Brain pericyte (primary cell): Measurements from ENCODE around the gene RTRAF.

Source experiments
- DNase-seq: peaks from one replicate; pipeline ENCODE4 v3.0.0-alpha.2; 2012; ENCODE audit warnings: low read depth, low spot score

The RTRAF gene

DNA sequence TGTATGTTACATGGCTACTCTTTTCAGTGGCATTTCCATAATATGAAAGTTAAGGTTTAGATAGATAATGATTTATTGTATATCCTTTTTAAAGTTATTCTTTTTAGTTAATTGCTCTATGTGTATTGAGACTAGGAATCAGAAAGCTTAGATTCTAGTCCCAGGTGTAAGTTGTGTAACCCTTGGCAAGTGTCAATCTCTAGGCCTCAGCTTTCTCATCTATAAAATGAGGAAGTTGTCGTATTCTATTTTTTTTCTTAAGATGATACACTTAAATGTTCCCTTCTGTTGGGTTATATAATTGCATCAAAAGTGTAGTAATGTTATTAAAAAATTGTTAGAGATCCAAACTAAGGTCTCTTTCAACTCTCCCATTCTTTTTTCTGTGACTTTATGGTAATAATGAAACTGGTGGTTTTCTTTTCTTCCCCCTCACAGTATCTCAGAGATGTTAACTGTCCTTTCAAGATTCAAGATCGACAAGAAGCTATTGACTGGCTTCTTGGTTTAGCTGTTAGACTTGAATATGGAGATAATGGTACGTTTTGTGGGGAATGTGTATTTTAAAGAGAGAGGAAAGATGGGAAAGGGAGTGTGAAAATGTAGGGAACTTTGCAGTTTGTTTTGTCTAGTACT is 4.1 kb downstream of the RTRAF start:
- no peak for DNase-seq

DNA sequence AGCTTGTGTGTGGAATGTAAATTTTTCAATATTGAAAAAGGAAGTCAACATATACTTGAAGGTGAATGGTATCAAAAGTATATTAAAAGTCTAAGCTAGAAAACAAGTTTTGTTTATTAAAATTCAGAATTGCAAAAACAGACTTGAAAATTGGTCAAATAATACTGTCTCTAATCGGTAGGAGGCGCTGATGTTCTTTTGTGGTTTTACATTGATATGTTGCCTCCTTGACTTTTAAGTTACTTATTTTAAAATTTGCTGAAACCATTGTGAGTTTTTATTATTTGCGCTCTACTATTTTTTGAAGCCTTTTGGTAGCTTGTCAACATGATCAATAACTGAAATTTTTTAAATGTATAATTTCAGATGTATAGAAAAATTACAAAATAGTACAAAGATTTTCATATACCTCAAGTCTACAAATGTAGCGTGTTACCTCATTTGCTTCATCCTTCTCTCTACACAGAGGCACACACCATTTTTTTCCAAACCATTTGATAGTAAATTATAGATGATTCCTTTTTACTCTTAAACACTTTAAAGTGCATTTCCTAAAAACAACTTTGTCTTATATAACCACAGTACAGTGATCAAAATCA is 6.9 kb downstream of the RTRAF start:
- DNase-seq: no peak

DNA sequence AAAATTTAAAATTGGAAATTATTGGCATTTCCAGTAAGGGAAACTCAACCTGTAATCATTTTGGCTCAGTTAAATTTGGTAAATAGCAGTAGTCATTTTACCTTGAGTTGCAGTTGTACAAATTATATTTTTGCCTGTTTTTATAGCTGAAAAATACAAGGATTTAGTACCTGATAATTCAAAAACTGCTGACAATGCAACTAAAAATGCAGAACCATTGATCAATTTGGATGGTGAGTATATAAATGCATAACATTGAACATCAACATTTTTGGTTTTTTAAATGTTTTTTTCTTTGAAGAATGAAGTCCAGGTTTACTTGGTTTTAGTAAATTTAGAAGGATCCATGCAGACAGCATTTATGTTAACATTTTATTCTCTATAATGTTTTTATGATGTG is 9.0 kb downstream of the RTRAF start:
- no peak for DNase-seq

DNA sequence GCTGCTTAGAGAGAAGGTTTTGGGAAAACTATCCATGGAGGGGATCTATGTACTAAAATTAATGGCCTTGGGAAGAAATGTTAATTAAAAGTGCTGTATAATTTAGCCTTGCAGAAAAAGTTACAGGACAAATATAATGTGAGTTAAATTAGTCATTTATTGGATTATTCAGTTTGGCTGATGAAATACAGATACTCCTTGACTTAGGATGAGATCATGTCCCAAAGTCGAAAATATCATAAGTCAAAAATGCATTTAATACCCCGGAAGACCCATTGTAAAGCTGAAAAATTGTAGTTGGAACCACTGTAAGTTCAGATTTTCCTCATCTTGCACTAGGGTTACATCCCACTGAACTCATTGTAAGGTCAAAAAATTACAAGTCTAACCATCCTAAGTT is 9.7 kb downstream of the RTRAF start:
- DNase-seq: no peak

DNA sequence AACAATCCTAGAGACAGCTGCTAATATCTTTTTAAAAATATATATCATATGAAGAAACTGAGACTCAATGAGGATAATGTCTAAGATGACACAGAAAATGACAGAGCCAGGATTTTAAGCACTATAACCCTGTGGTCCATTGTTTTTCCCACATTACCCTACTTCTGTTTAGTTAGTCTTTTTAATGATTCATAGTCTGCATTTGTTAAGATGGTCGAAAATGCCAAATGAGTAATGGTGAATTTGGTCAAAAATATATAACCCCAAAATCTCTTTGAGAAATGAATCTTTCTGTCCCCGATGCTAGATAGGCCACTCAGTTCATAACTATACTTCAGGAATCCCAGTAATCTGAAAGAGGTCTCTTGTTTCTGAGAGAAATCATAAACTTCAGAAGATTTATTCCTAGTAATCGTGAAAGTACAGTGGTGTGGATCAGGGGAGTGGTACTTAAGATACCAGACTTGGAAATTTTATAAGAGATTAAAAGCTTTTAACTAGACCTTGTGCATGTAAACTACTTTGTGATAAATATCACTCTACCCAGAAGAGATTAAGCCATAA is 10.8 kb downstream of the RTRAF start:
- no peak for DNase-seq

DNA sequence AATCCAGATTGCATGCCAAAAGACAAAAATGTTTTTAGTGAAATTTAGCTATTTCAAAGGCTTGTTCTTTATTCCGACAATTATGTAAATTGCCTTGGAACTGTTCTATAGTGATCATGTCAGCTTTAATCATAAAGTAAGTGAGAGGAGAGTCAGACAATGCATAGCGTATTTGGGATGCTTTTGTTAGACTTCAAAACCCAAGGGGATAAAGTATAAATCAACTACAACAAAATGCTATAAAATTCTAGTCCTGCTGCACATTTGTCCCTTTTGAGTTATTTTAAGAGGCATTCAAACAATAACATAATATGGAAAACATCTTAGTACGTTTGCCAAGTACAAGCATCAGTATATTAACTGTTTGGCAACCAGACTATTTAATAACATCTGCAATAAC is 11.3 kb downstream of the RTRAF start:
- DNase-seq: no peak

DNA sequence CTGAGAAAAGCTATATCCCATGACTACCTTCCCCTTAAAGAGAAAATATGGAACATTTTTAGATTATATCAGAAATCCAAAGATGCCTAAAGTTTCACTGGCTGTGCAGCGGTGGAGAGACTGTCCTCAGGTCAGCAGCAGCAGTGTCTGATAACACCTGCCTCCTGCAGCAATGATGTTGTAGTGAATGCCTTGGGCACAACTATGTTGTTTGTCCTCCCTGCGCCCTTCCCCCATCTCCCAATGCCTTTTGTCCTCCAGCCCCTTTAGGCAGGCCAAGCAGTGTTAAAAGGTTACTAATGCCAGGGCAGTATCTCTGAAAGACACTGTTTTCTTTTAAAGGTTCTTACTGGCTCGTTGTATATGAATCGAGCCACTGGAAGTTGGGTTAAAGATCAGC is 13.2 kb downstream of the RTRAF start:
- no peak for DNase-seq

DNA sequence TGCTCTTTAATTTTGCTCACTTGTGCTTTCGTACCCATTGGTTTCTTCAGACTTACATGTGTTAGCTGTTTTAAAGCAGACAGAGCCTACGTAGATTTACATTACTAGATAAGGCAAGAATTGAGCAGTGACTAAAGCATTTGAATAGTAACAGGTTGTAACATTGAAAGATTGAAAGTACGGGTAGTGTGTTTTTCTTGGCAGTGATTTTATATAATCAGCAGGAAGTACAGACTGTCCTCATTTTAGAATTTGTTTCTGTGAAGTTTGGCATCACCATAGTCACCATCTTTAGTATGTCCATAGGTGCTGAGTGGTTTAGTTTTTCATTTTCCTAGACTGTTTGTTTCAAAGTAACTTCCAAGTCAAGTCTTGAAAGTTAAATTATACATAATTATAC is 14.0 kb downstream of the RTRAF start:
- DNase-seq: no peak

DNA sequence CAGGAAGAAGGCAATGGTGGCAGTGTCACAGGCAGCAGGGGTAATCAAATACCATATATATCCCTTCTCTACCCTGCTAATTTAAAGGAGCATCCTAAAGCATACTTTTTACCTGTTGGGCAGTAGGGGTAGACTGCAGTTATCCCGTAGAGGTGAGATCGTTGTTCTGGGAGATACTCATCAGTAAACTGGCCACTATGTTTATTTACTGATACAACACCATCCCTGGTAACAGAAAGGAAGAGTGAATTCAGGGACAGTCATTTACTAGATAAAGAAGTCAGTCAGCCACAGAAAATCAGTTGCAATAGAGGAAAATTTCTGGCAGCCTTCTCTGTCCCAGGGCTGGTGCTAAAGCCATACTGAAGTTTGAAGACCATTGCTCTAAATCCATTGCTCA is 16.3 kb downstream of the RTRAF start:
- no peak for DNase-seq

DNA sequence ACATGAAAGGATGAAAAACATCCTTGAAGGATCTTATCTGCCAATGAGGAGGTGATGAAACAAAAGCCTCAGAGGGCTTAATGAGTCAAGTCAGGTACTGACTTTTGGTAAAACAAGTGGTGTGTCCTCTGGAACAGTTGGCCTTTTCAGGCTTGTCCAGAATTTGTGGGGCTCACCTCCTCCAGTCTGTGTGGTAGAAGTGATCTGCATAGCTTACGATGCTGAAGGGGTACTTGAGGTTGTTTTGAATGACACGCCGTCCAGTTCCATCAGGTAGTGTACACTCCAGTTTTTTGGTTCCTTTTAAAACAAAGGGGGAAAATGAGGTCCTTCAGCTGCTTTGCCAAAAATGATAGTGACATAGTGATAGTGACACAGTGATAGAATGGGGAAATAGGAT is 17.0 kb downstream of the RTRAF start:
- DNase-seq: no peak

DNA sequence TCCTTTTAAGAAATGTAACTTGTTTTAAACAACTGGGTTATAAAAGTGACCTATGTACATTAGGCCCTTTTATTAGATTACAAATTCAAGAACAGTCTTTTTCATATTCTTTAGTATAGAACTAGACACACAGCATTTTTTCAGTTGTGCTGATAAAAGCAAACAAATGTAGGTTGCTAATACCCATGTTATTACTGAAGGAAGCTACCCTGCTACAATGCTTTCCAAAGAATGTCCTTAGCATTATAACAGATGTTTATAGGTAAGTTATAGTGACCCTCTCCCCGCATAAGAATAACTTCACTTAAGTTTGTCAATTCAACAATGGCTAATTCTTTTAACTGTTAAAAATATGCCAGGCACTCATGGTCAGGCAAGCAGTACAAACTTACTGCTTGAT is 17.9 kb downstream of the RTRAF start:
- no peak for DNase-seq

DNA sequence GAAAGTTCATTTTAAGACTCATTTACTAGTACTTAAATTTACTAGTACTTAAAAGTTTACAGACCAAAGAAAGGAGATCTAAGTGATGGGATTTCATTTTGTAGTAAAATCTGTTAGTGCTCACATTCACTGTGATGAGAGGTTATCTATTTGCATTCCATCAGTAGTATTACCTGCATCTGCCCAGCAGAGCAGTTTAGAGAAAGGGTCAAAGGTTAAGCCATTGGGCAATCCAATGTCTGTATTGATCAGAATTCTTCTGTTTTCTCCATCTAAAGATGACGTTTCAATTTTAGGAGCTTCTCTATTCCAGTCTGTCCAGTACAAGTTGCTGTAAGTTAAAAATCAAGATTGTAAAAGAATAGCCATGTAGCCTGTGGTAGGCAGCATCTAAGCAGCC is 18.3 kb downstream of the RTRAF start:
- DNase-seq: no peak

DNA sequence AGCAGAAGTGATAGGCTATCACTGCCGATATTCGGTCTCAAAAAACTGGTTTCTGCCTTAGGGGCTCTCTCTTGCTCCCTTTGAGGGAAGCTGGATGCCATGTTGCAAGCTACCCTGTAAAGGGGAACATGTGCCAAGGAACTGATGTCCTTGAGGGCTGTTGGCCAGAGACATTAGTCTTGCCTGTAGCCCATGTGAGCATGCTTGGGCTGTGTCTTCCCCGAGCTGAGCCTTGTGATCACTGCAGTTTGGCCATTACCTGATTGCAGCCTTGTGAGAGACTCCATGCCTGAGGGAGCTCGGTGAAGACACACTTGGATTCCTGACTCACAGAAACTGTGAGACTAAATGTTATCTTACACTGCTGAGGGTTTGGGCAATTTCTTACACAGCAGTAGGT is 18.8 kb downstream of the RTRAF start:
- no peak for DNase-seq

DNA sequence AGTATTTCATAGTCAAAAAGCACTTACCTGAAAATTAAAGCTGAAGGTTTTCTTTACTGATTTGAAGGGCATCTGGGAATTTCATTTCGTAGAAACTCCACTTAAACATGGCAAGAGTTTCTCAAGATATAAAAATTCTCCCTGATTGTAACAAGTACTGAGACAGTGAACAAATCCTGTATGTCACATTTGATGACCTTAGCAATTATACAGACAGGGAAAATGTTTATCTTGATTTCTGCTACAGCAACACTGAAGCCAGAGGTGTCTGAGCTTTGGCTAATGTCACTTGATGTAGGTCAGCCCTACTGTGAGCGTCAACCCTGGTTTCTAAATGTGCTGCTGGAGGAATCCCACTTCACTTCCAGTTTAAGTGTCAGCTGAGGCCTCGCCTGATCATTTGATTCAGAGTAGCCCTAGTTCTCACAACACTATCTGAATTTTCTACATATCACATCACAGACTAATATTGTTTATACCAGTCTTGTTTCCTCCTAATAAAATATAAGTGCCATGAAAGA is 20.9 kb downstream of the RTRAF start:
- DNase-seq: no peak

DNA sequence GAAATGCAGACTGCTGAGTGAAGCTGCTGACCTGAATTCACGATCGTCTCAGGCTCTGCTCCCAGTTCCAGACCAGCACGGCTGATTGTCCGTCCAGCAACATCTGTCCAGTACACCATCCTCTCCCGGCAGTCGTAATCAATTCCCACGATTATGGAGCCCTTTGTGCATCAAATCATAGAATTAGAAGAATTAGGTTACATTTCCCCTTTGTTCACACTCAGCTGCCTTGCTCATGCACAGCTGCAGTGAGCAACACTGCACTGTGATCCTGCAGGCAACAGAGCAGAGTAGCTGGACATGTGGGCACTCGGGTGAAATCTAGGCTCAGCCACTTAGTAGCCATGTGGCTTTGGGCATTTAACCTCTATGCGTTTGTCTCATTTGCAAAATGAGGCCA is 22.2 kb downstream of the RTRAF start:
- no peak for DNase-seq

DNA sequence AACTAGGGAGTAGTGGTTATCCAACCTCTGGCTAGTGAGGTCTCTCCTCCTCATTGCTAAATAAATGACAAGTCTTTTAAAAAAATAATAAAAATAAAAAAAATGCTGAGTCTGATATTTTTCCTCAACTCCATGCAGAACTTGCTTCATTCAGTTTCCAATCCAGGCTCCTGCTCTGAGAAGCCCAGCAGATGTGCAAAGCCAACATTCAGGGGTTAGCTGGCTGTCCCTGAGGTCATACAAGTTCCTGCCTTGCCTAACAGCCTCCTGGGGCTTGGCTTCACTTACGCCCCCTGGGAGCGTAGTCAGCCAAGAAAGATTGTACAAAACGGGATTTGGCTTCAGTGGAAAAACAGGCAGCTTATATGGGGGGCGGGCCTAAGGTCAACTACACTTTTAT is 23.3 kb downstream of the RTRAF start:
- peak; percentile 84 for DNase-seq

DNA sequence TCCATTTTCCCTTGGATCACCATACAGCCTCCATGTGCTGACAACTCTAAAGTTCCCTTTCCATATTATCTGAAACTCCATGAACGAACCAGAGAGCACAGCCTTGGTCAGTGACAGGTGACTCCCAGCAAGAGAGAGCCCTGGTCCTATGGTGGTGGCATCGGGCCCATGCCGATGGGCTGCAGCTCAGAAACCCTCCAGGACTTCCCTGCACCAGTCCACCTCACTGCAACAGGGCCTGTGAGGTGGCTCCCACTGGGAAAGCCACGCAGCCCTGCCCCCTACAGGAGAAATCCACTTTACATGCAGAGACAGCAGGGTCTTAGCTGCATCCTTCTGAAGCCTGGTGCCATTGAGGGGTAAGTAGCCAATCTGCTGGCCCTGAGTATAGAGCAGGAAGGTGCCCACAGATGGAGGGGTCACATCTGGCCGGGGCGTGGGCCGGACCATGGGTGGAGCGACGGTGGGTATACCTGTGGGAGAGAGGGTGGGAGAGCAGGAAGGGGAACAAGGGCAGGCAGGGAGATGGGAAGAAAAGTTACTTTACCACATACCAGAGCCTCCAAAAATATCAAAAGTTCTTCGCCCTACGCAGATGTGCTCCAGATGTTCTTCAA is 24.7 kb downstream of the RTRAF start:
- DNase-seq: no peak

DNA sequence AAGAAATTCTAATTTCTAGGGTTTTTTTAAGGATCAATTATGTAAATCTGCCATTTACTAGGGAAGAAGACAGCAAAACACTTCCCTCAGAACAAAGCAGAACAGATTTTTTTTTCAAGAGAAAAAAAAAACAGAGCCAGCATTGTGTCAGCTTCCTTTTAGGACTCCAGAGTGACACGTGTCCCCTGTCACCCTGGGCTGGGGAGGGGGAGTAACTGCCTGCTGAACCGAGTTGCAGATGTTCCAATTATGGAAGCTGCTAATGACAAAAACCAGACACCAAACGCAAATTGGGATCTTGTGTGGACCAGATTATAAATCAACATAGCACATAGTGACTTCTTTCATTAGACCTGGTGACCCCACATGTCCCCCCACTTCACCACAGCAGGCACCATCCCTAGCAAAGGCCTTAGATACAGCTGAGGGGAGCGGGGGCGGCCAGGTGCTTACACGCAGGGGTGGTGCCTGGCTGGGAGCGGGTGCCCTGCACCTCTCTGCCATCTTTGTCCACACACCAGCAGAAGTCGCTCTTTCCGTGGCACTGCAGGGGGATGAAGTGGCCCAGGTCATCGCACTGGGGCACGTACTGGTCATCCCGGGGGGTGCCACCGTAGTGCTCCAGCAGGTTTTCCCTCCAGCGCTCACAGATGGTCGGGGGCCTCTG is 25.4 kb downstream of the RTRAF start:
- DNase-seq: no peak

DNA sequence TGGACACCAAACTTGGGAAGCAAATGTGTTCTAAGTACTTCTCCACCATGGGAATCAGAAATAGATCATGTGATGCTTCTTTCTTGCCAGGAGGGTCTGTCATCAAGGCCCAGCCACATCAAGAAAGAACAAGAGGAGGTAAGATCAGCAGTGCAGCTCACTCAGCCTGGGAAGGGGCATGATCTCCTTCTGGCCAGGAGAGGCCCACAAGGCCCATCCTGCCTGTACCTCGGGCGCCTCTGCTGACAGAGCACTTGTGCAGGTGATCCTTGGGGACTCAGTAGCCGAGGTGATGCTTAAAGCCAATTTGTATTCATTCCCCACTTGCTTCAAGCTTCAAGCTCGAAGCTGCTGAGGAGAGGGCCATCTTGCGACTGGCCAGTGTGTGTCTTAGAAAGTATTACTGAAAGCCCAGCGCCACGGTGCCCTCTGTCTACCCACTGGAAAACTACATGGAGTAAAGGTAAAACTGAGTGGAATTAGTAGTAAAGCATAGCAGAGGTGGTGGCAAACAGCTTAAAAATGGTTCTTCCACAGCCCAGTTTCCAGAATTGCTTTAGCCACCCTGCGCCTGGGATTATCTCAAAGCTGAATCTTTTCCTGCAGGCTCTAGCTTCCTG is 26.2 kb downstream of the RTRAF start:
- DNase-seq: no peak

DNA sequence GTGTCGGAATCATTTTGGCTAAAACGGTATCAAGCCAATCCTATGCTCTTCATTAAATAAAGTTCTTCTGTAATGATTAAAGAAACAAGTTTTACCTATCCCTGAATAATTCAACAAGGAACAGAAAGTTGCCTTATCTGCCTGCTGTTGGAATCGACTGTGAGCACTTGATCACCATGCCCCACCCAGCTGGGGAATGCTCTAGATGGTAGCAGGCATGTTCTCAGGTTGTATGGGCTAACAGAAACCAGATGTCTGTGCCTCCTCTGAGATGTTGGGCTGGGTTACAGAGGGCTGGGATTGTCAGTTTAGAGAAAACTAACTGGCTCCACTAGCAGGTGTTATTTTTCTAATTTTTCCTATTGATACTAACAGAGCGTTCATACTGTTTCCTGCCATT is 28.9 kb downstream of the RTRAF start:
- DNase-seq: no peak

DNA sequence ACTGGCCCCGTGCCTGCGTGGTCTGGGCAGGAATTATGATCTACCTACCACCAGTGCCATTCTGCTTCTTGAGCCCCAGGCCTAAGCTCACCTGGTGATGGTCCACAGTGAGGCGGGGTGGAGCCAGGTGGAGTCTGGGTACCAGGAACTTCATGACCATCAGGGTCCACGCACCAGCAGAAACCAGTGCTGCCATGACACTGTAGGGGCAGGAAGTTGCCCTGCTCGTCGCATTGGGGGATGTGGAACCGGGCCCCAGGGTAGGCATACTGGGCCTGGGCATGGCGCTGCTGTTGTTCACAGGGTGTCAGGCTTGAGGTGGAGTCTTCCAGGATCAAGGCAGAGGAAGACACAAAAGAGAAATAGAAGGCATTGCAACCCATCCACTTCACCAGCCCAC is 29.6 kb downstream of the RTRAF start:
- DNase-seq: no peak

DNA sequence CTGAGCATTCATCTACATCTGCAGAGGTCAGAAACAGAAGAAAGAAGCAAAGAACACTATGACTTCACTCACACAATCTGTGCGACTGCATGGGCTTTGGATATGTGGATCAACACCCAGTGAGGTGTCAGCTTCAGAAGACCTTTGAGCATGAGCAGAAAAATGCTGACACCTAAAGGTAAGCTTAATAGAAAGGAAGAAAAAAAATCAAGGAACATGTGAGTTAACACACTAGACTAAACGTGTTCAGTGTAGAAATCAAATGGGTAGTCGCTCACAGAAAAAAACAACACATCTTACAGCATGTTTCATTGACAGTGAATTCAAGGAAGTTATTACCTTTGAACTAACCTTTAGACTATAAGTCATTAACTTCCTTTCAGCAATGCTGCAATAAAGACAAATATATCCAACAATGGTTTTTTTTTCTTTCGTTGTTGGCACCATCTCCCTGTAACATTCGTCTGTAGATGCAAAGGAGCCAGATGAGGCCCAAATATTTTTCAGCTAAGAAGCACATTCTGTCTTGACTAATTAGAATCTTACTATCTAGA is 30.9 kb downstream of the RTRAF start:
- no peak for DNase-seq
